Measurements from ENCODE around the gene HIPK1.

GRCh38 chr1:114008993-114009392, 79.9 kb downstream of the HIPK1 start:
- TF ChIP-seq CTCF (IDR thresholded peaks at IDR 0.05 in 4 of 5, conservative IDR thresholded peaks at IDR 0.05 in 1 of 5) (no peak), POLR2A (IDR thresholded peaks at IDR 0.05) (no peak)
